ENCODE measurements around the gene CBX1.

CBX1 gene

DNA sequence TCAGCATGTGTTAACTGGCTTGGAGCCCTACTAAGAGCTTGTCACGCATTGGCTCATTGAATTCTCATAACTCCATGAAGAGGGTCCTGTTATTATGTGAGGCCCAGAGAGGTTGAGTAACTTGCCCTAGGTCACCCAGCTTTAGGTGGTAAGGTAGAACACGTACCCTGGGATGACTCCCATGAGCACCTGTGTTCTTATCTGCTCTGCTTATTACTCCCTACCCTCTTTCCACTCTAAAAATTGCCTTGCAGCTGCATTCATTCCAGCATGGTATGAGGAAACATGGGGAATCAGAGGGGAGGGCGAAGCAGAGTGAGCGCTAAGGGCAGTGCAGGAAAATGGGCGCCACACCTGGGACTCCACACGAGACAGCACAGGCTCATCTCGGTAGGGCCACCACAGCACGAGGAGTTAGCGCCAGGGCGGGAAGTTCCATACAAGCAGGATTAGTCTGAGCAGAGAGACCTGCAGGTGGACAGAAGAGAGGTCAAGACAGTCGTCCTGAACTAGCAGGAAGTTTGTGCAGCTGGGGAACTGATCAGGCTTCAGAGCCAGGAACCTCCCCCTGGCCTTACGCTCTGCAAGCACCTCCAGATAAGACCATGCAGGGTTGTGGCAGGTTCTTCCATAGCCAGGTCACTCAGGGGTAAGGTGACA, 73.8 kb downstream of the CBX1 start:
- no peaks in the 10 kb centered on the region for H3K79me1 ChIP-seq (ENCODE audit: low read depth, low read length)
- no peak for DNase-seq (ENCODE audit: low spot score)
- no peak overlapping the region for H3K18ac ChIP-seq (ENCODE audit: low read length)
- H4K8ac ChIP-seq (ENCODE audit: low read depth, low read length) = no peak overlapping the region
- H2AK5ac ChIP-seq (ENCODE audit: low read depth, low read length) = no peak overlapping the region
- H2BK12ac ChIP-seq (ENCODE audit: low read length) = no peak overlapping the region
- no peak overlapping the region for H3K9ac ChIP-seq (ENCODE audit: low read depth, low read length, poor library complexity)
- peaks cover 0 to 15% (median 3%) of the 10 kb centered on the region in 3 experiments for H3K27me3 ChIP-seq (ENCODE audit: control insufficient read depth in 3 of 3, insufficient read depth in 3 of 3, low read depth in 1 of 3, low read length in 3 of 3)
- no peak overlapping the region for H2BK15ac ChIP-seq (ENCODE audit: low read length)
- no peaks in the 10 kb centered on the region for H3K36me3 ChIP-seq (replicated peaks in 1 of 2; ENCODE audit: control insufficient read depth in 2 of 2, insufficient read depth in 2 of 2, low read length in 2 of 2)
- no peak overlapping the region for H3K4ac ChIP-seq (ENCODE audit: low read length)
- H2BK5ac ChIP-seq (ENCODE audit: low read length) = no peak overlapping the region
- no peak overlapping the region for H2BK120ac ChIP-seq (ENCODE audit: low read depth, low read length)
- no peak overlapping the region for H3K27ac ChIP-seq (replicated peaks; ENCODE audit: low read length)
- H3K9me3 ChIP-seq (replicated peaks in 1 of 2; ENCODE audit: control insufficient read depth in 2 of 2, insufficient read depth in 1 of 2, low read depth in 1 of 2, low read length in 2 of 2) = no peaks in the 10 kb centered on the region
- H3K4me3 ChIP-seq (ENCODE audit: low read length in 2 of 2) = peak overlapping the region in 1 of 2 donors; percentile 52
- no peak overlapping the region for H3K23ac ChIP-seq (ENCODE audit: low read depth, low read length, poor library complexity)
- H3K4me2 ChIP-seq (ENCODE audit: insufficient read depth, low read length, poor library complexity, severe bottlenecking) = no peak overlapping the region
- no CpG with 5 or more reads among the region's 12 CpGs for WGBS, 2 donors (ENCODE audit: extremely low coverage in 2 of 2, insufficient read length in 2 of 2, insufficient replicate concordance in 1 of 2)
- H3K14ac ChIP-seq (ENCODE audit: low read length) = no peak overlapping the region
- H2AFZ ChIP-seq (ENCODE audit: low read length) = no peak overlapping the region
- H4K91ac ChIP-seq (ENCODE audit: low read depth, low read length, poor library complexity) = no peak overlapping the region
- H3K4me1 ChIP-seq (ENCODE audit: control insufficient read depth in 2 of 2, insufficient read depth in 1 of 2, low read depth in 1 of 2, low read length in 2 of 2) = peaks cover 14 to 29% of the 10 kb centered on the region in 2 donors

DNA sequence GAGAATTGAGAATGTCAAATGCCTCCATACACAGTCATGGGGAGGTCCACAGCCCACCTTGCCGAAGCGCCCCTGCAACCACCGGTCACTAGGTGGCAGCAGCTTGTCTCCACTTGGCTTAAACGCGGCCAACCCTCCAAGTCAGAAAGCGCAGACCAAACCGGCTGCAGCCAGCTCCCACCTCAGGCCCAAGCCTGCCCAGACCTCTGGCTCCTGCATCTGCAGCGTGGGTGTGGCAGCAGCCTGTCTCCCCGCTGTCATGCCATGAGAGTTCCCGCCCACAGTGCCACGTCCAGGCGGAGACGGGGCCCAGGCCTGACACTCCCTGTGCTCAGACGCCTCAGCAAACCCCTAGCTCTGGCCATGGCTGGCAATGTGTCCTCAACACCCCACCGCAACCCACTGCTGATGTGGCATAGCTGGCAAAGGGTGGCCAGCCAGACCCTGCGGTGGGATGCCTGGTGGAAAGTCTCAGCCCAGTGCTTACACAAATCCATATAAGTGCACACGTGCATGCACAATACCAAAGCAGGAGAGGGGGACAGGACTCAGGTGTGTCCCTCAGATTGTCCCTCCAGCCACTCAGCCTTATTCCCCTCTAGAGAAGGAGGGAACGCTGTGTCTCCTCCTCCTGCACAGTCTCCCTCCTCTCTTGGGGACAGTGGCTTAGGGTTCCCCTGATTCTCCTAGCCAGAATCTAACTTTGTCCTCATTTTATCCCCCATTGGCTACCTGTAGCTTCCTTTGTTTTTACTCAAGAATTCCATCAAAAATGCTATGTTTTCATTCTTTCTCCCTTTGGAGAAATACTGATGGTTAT, 74.6 kb downstream of the CBX1 start:
- H3K27ac ChIP-seq (replicated peaks; ENCODE audit: low read length) = no peak overlapping the region
- no peak overlapping the region for H2BK120ac ChIP-seq (ENCODE audit: low read depth, low read length)
- H3K9ac ChIP-seq (ENCODE audit: low read depth, low read length, poor library complexity) = peak overlapping the region; percentile 38
- H4K91ac ChIP-seq (ENCODE audit: low read depth, low read length, poor library complexity) = no peak overlapping the region
- H3K23ac ChIP-seq (ENCODE audit: low read depth, low read length, poor library complexity) = peak overlapping the region; percentile 36
- H3K79me1 ChIP-seq (ENCODE audit: low read depth, low read length) = no peaks in the 10 kb centered on the region
- peak overlapping the region; percentile 72 for H3K14ac ChIP-seq (ENCODE audit: low read length)
- H3K9me3 ChIP-seq (replicated peaks in 1 of 2; ENCODE audit: control insufficient read depth in 2 of 2, insufficient read depth in 1 of 2, low read depth in 1 of 2, low read length in 2 of 2) = no peaks in the 10 kb centered on the region
- H3K4me1 ChIP-seq (ENCODE audit: control insufficient read depth in 2 of 2, insufficient read depth in 1 of 2, low read depth in 1 of 2, low read length in 2 of 2) = peaks cover 14 to 29% of the 10 kb centered on the region in 2 donors
- H2BK12ac ChIP-seq (ENCODE audit: low read length) = peak overlapping the region; percentile 93
- peak overlapping the region; percentile 87 for H2AFZ ChIP-seq (ENCODE audit: low read length)
- DNase-seq (ENCODE audit: low spot score) = peak; percentile 87
- peak overlapping the region; percentile 86 for H3K18ac ChIP-seq (ENCODE audit: low read length)
- no peak overlapping the region for H2BK15ac ChIP-seq (ENCODE audit: low read length)
- no peak overlapping the region for H2BK5ac ChIP-seq (ENCODE audit: low read length)
- H3K4me2 ChIP-seq (ENCODE audit: insufficient read depth, low read length, poor library complexity, severe bottlenecking) = peak overlapping the region; percentile 19
- H3K36me3 ChIP-seq (replicated peaks in 1 of 2; ENCODE audit: control insufficient read depth in 2 of 2, insufficient read depth in 2 of 2, low read length in 2 of 2) = no peaks in the 10 kb centered on the region
- no CpG with 5 or more reads among the region's 18 CpGs for WGBS, 2 donors (ENCODE audit: extremely low coverage in 2 of 2, insufficient read length in 2 of 2, insufficient replicate concordance in 1 of 2)
- no peak overlapping the region for H3K4ac ChIP-seq (ENCODE audit: low read length)
- H3K4me3 ChIP-seq (ENCODE audit: low read length in 2 of 2) = peak overlapping the region in 1 of 2 donors; percentile 5
- H4K8ac ChIP-seq (ENCODE audit: low read depth, low read length) = no peak overlapping the region
- no peak overlapping the region for H2AK5ac ChIP-seq (ENCODE audit: low read depth, low read length)
- peaks cover 0 to 15% (median 0%) of the 10 kb centered on the region in 3 experiments for H3K27me3 ChIP-seq (ENCODE audit: control insufficient read depth in 3 of 3, insufficient read depth in 3 of 3, low read depth in 1 of 3, low read length in 3 of 3)

DNA sequence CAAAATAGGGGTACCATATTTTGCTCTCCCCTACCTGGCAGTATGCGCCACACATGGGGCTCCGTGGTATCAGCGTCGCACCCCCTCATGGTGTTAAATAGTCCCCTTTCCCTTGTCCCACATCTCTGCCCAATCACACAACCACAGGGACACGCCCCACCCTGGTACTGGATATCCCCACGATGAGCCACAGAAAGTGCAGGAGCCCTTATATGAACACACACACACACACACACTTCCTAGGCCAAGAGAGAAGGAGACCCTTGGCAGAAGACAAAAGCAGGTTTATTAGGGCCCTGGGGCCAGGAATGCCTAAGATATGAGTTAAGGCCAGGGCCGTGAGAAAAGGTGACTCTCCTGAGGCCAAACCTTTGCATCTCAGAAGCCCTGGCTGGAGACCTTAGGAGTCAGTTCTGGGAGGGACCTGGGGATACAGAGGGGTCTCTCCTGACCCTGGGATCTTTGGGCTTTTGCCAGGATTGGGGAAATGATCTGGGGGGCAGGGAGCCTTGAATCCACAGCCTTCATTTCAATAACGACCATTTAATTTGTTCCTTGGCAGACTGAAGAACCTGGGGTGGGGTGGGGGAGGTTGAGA, 75.3 kb downstream of the CBX1 start:
- Histone ChIP-seq H2BK12ac (ENCODE audit: low read length) (no peak overlapping the region), H3K23ac (ENCODE audit: low read depth, low read length, poor library complexity) (peak overlapping the region; percentile 36), H3K27ac (replicated peaks; ENCODE audit: low read length) (no peak overlapping the region), H3K9ac (ENCODE audit: low read depth, low read length, poor library complexity) (no peak overlapping the region), H3K9me3 (replicated peaks in 1 of 2; ENCODE audit: control insufficient read depth in 2 of 2, insufficient read depth in 1 of 2, low read depth in 1 of 2, low read length in 2 of 2) (no peaks in the 10 kb centered on the region), H2BK15ac (ENCODE audit: low read length) (no peak overlapping the region), H3K27me3 (ENCODE audit: control insufficient read depth in 3 of 3, insufficient read depth in 3 of 3, low read depth in 1 of 3, low read length in 3 of 3) (peaks cover 0 to 15% (median 0%) of the 10 kb centered on the region in 3 experiments), H2BK5ac (ENCODE audit: low read length) (no peak overlapping the region), H3K18ac (ENCODE audit: low read length) (no peak overlapping the region), H2AFZ (ENCODE audit: low read length) (peak overlapping the region; percentile 87), H2AK5ac (ENCODE audit: low read depth, low read length) (no peak overlapping the region), H3K36me3 (replicated peaks in 1 of 2; ENCODE audit: control insufficient read depth in 2 of 2, insufficient read depth in 2 of 2, low read length in 2 of 2) (no peaks in the 10 kb centered on the region), H3K14ac (ENCODE audit: low read length) (no peak overlapping the region), H4K8ac (ENCODE audit: low read depth, low read length) (no peak overlapping the region), H3K4me1 (ENCODE audit: control insufficient read depth in 2 of 2, insufficient read depth in 1 of 2, low read depth in 1 of 2, low read length in 2 of 2) (peaks cover 14 to 29% of the 10 kb centered on the region in 2 donors), H3K4me3 (ENCODE audit: low read length in 2 of 2) (peak overlapping the region in 1 of 2 donors; percentile 56), H3K4me2 (ENCODE audit: insufficient read depth, low read length, poor library complexity, severe bottlenecking) (no peak overlapping the region), H2BK120ac (ENCODE audit: low read depth, low read length) (no peak overlapping the region), H4K91ac (ENCODE audit: low read depth, low read length, poor library complexity) (no peak overlapping the region), H3K4ac (ENCODE audit: low read length) (no peak overlapping the region), H3K79me1 (ENCODE audit: low read depth, low read length) (no peaks in the 10 kb centered on the region)
- no peak for DNase-seq (ENCODE audit: low spot score)
- WGBS, 2 donors (ENCODE audit: extremely low coverage in 2 of 2, insufficient read length in 2 of 2, insufficient replicate concordance in 1 of 2) = no CpG with 5 or more reads among the region's 8 CpGs

All from neuronal stem cell (in vitro differentiated cells).